Activated CD4-positive, alpha-beta T cell treated with anti-CD3 and anti-CD28 coated beads, Interleukin-2, amount 50 U/mL, for 16 hours (primary cell): ENCODE measurements around the gene TWIST2.

ENCODE experiments used
- DNase-seq: peaks from one replicate; pipeline ENCODE4 v3.0.0-alpha.2; 2020

Gene TWIST2

GRCh38 chr2:238892796-238893195 is 44.9 kb downstream of the TWIST2 start:
- no peak for DNase-seq

DNA sequence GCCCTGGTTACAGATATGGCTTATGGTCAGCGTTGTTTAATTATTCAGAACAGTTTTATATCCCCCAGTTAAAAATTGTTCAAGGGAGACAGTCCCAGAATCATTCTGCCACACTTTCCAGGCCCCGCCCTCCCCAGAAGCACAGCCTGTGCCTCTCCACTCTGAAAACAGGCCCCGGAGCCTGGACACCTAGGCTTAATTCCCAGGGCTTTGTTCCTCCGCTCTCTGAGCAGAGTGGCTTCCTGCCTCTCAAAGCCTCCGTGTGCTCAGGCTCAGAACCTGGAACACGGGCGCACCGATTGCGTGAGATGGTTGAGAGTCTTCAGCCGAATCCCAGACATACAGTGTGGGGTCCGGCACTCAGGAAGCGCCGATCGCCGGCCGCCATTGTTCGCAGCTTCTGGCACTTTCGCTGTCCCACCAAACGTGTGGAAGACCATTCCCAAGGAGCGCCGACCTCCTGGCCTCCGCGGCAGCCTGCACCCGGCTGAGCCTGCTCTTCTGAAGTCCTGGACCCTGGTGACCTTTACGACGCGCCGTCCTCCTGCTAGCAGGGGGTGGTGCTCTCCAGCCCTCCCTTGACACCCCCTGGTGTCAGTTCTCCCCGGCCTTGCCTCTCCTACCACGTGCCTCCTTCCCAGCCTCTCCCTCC is 45.6 kb downstream of the TWIST2 start:
- DNase-seq = no peak

- DNase-seq = no peak
These were observed 46.5 kb downstream of the TWIST2 start for GRCh38 chr2:238894226-238894949.

DNA sequence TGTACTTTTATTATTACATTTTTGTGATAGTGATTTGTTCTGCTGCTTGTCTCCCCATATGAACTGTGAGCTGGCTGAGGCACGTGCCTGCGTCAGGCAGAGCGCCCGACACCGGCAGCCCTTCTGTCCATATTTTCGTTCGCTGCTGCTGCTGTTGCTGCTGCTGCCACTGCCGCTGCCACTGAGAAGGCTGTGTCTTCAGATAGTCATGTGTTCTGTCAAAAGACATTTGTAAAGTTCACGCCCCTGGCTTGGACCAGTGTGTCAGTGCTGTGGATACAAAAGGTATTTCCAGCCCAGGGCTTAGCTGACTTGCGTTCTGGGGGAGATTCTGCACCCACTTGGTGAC is 47.0 kb downstream of the TWIST2 start:
- no peak for DNase-seq

DNA sequence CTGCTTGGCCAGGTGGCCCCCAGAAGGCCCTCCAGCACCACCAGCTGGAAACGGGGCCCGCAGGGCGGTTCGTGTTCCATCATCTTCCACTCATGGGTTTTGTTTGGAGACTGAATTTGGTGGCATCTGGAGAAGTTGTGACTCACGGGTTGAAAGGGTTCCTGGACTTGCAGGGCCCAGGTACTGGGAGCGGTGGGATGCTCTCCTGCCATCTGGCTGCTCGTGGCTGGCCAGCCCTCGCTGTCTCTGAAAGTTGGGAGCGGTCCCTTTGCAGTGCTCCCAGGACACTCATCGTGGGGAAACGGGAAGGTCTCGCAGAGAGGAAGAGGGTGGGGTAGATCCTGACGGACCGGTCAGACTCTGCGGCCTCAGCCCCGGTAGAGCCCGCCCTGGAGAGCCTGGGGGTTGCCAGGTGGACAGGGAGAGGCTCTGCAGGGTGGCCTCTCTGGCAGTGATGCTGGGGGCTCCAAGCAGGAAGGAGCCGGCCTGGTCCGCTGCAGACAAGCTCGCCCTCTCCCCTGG is 47.5 kb downstream of the TWIST2 start:
- no peak for DNase-seq

GRCh38 chr2:238895891-238896600 is 48.2 kb downstream of the TWIST2 start:
- no peak for DNase-seq

GRCh38 chr2:238896641-238897040 is 48.8 kb downstream of the TWIST2 start:
- DNase-seq = no peak

DNA sequence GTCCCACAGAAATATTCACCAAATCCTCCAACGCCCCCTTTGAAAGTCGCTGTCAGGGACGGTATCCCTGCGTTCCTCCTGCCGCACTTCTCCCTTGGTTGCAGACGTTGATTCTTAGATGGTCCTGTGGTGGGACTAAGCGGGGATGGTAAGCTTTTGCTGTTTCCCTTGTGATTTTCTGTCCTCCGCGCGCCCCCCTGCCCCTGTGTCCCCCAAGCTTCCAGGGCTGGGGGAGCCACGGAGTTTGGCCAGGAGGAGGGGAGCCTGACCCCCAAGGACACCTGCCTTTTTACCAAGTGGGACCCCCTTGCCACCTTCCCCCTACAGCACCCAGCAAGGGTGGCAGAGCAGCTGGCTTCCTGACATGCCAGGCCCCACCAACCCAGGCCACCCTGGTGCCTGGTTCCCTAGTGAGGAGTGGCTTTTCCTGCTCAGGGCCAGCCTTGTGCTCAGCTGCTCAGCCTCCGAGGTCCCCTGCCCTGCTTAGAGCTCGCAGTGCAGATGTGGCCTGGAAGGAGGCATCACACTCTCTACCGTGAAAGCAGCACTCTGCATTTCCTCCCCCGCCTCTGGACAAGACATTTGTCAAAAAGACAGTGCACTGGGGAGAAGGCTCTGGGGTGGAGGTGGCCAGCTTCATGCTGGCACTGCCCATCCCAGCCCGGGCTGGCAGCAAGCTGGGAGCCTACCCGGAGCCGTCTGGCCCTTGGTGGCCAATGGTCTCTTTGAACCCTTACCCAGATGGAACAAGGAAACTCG is 49.4 kb downstream of the TWIST2 start:
- DNase-seq = no peak

- DNase-seq = no peak
These were observed 50.0 kb downstream of the TWIST2 start for GRCh38 chr2:238897911-238898311.

DNA sequence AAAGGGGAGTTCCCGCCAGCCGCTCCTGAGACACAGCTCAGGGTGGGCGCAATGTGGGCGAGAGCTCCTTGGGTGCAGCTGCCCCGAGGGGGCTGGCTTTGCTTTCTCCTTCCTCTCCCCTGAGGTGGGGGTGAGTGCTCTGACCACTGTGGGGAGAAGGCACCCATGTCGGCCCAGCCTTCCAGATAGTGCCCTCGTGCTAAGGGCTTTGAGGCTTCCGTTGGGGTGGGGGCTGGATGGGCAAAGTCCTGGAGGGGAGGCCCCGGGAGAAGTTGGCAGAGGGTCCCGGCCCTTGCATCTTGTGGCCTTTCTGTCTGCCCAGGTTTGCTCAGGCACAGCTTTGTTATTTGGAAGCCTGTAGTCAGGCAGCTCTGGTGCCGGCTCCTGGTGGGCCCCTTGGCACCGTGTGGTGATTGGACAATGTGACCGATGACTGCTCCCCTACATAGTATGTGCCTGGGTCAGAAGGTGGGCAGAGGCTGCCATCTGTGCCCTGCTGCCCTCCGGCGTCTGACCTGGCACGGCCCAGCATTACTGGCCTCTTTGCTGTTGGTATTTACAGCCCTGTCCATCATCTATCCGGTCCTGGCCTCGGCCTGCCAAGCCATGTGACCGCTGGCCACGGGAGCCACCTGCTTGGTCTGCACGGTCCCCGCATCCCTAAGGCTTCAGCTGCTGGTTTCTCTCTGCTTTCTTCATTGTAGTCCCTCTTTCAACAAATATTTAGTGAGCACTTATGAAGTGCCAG is 50.8 kb downstream of the TWIST2 start:
- DNase-seq = no peak

DNA sequence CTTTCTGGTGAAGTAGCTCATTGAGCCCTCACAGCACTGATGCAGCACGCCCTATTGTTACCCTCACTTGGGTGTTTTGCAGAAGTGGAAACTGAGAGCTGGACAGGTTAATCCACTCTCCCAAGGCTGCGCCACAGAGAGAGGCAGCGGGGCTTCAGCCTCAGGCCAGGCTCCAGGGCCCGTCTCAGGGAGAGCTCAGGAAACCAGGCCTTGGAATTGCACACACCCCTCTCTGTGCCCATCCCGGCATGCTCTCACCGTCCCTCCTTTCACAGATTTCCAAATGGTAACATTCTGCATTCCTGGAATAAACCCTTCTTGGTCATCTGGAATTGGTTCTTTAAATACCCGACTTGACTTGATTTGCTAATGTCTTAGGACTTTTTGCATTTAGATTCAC is 51.5 kb downstream of the TWIST2 start:
- no peak for DNase-seq

- no peak for DNase-seq
These were observed 52.6 kb downstream of the TWIST2 start for GRCh38 chr2:238900511-238900910.

DNA sequence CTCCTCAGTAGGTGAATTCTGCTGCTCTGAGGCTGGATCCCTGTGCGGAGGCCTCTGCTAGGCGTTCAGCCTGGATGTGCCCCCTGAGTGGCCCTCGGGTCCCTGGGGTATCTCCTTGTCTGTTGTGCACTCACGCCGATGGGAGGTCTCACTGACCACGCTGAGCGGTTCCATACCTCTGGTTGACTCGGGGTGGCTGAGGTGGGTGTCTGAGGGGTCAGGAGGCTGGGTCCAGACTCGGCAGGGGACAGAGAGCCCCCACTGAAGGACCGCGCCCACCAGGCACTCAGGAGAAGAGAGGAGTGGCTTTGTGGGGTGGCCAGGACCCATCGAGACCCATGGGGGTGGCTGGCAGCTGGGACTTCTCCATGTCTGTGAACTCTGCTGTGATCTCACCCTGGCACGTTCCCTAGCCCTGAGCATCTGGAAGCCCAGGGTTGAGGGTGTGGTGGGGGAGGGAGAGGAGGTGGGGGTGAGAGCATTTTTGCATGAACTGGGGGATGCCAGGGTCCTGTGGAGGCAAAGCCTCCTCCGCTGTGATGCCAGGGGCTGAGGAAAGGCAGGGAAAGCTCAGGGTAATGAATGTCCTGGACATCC is 53.7 kb downstream of the TWIST2 start:
- DNase-seq = no peak

DNA sequence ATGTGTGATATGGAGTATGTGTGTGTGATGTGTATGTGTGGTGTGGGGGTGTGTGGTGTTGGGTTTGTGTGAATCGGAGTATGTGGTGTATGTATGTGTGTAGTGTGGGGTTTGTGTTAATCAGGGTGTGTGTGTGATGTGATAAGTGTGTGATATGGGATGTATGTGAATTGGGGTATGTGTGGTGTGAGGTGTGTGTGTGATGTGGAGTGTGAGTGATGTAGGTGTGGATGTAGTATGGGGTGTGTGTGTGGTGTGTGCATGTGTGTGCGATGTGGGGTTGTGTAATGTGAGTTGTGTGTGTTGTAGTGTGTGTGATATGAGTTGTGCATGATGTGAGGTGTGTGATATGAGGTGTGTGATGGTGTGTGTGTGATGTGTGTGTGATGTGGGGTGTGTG is 54.4 kb downstream of the TWIST2 start:
- no peak for DNase-seq

DNA sequence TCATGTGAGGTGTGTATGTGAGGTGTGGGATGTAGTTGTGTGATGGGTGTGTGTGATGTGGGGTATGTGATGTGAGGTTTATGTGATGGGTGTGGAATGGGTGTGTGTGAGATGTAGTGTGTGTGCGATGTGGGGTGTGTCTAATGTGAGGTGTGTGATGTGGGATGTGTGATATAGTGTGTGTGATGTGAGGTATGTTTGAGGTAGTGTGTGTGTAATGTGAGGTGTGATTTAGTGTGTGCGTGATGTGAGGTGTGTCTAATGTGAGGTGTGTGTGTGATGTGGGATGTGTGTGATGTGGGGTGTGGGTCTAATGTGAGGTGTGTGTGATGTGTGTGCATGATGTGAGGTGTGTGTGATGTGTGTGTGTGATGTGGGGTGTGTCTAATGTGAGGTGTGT is 55.3 kb downstream of the TWIST2 start:
- no peak for DNase-seq

GRCh38 chr2:238904177-238904576 is 56.3 kb downstream of the TWIST2 start:
- no peak for DNase-seq

DNA sequence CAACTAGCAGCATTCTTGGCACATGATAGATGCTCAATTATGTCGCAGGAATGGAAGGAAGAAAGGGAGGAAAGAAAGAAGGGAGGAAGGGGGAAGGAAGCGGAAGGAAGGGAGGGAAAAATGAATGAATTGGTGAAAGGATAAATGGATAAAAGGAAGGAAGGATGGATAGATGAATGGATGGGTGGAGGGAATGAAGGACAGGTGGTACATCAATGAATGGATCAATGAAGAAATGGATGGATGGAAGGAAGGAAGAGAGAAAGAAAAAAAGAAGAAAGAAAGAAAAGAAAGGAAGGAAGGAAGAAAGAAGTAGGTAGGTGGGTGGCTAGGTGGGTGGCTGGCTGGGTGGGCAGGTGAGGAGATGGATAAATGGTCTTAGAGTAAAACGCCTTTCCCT is 56.8 kb downstream of the TWIST2 start:
- no peak for DNase-seq

GRCh38 chr2:238905224-238905623 is 57.3 kb downstream of the TWIST2 start:
- DNase-seq = no peak

- no peak for DNase-seq
These were observed 57.8 kb downstream of the TWIST2 start for GRCh38 chr2:238905644-238906043.

GRCh38 chr2:238906254-238906935 is 58.5 kb downstream of the TWIST2 start:
- no peak for DNase-seq

- DNase-seq = no peak
These were observed 59.2 kb downstream of the TWIST2 start for GRCh38 chr2:238906936-238907716.
